Activated CD4-positive, alpha-beta T cell treated with anti-CD3 and anti-CD28 coated beads, Interleukin-2, amount 50 U/mL, for 16 hours (primary cell): ENCODE data around the gene SGPP1.
"Not testable (repeated sequence)": the region's sequence is repeated elsewhere in the genome, so short reads cannot be mapped to it uniquely, and the experiment has no call there.

Source experiments
- DNase-seq: peaks from one replicate; pipeline ENCODE4 v3.0.0-alpha.2; 2020

SGPP1 gene

DNA sequence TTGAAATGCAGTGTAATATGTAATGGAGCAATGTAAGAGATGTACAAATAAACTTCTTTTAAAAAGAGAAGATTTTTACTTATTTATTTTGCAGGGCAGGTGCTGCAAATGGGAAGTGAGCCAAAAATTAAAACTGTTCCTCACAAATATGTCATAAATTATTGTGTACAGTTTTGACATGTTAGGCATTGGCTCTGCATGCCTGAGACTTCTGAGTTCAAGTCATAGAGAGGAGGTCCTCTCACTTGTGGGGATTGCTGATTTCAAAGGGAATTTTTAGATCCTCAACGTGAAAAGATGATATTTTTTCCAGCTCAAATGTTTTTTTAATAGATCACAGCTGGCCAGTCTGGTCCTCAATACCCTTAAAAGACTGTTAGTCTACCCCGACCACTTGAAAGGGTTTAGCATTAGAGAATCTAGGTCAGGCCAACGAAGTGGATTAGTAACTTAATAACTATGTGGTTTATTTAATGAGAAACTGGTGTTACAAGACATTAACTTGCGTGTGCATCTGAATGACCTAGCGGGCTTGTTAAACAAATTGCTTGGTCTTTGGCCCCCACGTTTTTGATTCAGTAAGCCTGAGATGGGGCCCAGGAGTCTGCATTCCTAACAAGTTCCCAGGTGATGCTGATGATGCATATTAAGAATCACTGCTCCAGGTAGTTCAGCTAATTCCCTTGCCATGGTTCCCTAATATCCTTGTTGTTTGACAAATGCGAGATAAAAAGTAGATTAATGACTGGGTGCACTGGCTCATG lies 55.3 kb downstream of the SGPP1 start:
- no peak for DNase-seq

DNA sequence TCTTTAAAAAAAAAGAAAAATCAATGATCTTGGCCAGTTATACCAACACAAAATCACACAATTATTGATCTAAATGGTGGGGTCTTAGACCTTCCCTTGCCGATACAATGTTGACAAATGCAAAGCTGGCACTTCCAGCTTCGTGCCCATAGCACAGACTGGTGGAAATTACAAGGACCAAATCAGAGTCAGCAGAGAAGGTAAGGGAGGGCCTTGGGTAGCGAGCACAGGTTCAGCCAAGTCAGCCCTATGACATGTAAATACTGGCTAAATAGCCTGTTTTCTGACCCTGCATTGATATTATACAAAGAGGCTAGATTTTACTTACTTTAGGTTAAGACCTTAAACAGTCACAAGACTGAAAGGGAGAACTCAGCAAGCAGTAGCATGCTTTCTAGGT lies 55.9 kb downstream of the SGPP1 start:
- DNase-seq = no peak

GRCh38 chr14:63670692-63671091 lies 57.2 kb downstream of the SGPP1 start:
- no peak for DNase-seq

GRCh38 chr14:63666335-63666734 lies 61.5 kb downstream of the SGPP1 start:
- no peak for DNase-seq

- DNase-seq = no peak
These were observed 64.2 kb downstream of the SGPP1 start for GRCh38 chr14:63663428-63664341.

GRCh38 chr14:63662776-63663175 lies 65.1 kb downstream of the SGPP1 start:
- DNase-seq = no peak

DNA sequence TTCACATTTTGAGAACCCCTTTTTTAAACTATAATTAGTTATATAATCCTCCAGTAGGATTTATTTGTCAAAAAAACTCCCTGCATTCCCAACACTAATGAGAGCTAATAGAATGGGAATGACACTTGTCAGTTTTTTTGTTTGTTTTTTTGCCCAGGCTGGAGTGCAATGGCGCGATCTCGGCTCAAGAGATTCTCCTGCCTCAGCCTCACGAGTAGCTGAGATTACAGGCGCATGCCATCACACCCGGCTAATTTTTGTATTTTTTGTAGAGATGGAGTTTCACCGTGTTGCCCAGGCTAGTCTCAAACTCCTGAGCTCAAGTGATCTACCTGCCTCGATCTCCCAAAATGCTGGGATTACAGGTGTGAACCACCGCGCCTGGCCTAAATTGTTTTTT lies 66.0 kb downstream of the SGPP1 start:
- DNase-seq = not testable (repeated sequence)

DNA sequence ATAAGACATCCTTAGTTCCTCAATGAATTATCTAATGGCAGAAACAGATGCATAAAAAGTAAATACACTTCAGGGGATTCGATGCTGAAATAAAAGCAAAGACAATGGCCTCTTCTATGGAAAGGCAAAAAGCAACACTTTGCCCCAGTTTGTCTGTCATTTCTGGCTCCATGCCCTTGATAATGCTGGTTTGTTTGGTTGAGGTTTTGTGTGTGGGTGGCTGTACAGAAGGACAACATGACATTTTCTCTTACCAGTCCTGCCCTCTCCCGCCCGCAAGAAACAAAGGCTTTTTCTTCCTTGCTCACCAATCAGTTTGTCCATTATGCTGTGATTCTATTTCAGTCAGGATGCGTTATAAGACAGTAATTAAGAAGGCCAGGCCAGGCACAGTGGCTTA lies 68.1 kb downstream of the SGPP1 start:
- no peak for DNase-seq

- no peak for DNase-seq
These were observed 71.7 kb downstream of the SGPP1 start for GRCh38 chr14:63656194-63656593.

- DNase-seq = no peak
These were observed 72.9 kb downstream of the SGPP1 start for GRCh38 chr14:63654936-63655335.

GRCh38 chr14:63654346-63654745 lies 73.5 kb downstream of the SGPP1 start:
- no peak for DNase-seq

DNA sequence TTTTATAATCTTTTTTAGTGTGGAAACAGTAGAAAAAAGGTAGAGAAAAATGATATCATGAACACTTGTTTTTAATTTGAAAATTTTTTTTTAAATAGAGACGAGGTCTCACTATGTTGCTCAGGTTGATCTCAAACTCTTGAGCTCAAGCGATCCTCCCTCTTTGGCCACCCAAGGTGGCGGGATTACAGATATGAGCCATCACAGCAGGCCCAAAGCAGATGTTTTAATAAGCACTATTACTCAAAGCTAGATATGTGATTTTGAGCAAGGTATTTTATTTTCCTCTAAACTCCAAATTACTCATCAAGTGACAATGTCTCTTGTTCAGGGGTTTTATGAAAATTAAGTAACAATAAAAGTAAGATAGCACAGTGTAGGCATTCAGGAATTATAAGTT lies 75.5 kb downstream of the SGPP1 start:
- DNase-seq = peak; percentile 41

GRCh38 chr14:63650256-63650952 lies 77.5 kb downstream of the SGPP1 start:
- peak; percentile 62 for DNase-seq

DNA sequence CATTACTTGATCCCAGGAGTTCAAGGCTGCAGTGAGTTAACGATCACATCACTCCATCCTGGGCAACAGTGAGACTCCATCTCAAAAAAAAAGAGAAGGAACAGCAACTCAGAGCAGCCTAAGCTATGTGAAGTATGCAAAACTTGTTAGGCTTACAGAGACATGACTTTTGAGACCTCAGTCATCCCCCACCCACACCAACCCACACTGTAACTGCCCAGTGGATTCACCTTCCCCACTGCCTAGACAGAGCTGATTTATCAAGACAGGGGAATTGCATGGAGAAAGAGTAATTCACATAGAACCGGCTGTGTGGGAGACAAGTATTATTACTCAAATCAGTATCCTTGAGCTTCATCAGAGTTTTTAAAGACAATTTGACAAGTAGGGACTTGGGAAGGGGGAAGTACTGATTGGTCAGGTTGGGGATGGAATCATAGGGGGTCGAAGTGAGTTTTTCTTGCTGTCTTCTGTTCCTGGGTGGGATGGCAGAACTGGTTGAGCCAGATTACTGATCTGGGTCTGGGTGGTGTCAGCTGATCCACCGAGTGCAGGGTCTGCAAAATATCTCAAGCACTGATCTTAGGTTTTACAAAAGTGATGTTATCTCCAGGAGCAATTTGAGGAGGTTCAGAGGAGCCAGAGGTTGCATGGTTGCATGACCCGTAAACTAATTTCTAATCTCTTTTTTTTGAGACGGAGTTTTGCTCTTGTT lies 80.0 kb downstream of the SGPP1 start:
- no peak for DNase-seq

DNA sequence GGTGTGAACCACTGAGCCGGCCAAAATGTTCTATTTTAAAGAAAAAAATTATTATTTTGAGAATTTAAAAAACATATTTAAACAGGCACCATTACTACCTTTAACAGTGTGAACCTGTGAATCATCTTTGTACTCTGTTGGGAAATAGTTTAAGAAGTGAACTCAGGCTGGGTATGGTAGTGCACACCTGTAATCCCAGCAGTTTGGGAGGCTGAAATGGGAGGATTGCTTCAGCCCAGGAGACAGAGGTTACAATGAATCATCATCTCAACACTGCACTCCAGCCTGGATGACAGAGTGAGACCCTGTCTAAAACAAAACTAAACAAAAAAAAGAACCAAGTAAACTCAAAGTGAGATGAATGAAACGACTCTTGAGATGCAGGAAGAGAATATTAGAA lies 83.1 kb downstream of the SGPP1 start:
- DNase-seq = peak; percentile 14

- no peak for DNase-seq
These were observed 85.0 kb downstream of the SGPP1 start for GRCh38 chr14:63642656-63643382.

DNA sequence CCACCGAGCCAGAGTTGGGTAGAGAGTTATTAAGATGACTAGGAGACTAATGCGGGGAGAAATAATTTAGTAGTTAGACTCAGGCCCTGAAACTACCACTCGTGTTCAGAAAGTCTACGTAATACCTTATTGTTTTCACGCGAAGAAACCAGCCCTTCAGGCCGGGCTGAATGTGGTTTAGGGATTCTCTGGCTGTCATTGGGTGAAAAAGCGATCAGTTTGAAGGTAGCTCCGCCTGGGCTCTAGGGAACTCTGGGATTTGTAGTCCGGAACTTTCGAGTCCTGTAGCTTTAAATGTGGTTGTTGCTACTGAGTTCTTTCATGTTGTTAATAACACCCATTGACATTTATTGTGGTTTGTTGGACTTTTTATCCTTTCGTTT lies 85.6 kb downstream of the SGPP1 start:
- DNase-seq = peak; percentile 93

- DNase-seq = peak; percentile 99
These were observed 86.2 kb downstream of the SGPP1 start, which contains the start of gene WDR89 for GRCh38 chr14:63641473-63642228. Gene WDR89 (minus strand): TSS chr14:63641871. CDS start chr14:63599942, 41,929 bp downstream.

DNA sequence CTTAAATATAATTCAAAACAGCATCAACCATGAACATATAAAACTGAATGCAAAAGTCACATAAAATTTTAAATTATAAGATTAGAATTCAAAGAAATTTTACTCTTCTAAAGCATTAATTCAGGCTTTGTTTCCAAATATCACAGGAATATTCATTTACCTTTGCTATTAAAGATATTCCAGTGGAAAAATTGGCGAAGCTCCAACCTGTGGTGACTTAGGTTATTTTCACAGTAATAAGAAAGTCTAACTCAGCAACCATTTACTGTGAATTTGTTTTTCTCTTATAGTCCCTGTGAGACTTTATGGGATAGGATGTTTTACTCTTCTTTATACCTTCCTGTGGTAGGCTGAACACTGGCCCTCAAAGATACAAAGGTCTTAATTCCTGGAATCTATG lies 89.4 kb downstream of the SGPP1 start:
- no peak for DNase-seq

DNA sequence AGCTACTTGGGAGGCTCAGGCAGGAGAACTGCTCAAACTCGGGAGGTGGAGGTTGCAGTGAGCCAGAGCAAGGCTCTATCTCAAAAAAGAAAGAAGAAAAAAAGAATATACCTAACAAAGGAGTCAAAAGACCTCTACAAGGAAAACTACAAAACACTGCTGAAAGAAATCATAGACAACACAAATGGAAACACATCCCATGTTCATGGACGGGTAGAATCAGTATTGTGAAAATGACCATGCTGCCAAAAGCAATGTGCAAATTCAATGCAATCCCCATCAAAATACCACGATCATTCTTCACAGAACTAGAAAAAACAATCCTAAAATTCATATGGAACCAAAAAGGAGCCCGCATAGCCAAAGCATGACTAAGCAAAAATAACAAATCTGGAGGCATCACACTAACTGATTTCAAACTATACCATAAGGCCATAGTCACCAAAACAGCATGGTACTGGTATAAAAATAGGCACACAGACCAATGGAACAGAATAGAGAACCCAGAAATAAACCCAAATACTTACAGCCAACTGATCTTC lies 91.7 kb downstream of the SGPP1 start:
- not testable (repeated sequence) for DNase-seq
